Right atrium auricular region (tissue), 2 donors: ENCODE data around the gene PLG. TPM values are rescaled to one million over a fixed set of nuclear protein-coding genes. Genes with fewer than 3 reads are reported as not detected.
"Not testable (repeated sequence)": the region's sequence is repeated elsewhere in the genome, so short reads cannot be mapped to it uniquely, and the experiment has no call there.

Source experiments
- DNase-seq: peaks from one replicate; pipeline ENCODE4 v3.0.0-alpha.2; 2019; ENCODE audit warnings: low spot score
- H3K27ac ChIP-seq, 2 donors: fragments of 200-600 bp; sonication (generic); 1 replicate in 1 of 2; 2 replicates in 1 of 2; pipeline ENCODE4 v1.5.1; 2016 to 2019
- H3K27me3 ChIP-seq, 2 donors: fragments of 200-600 bp; sonication (generic); one replicate each; pipeline versions ENCODE4 v1.5.1 to v1.6.0; 2017 to 2019
- H3K36me3 ChIP-seq: fragments of 200-600 bp; sonication (generic); one replicate; pipeline ENCODE4 v1.5.1; 2016
- H3K4me1 ChIP-seq, 2 donors: fragments of 200-600 bp; sonication (generic); one replicate each; pipeline versions ENCODE4 v1.5.1 to v1.6.0; 2017 to 2019
- H3K4me3 ChIP-seq, 2 donors: fragments of 200-600 bp; sonication (generic); 1 replicate in 1 of 2; 2 replicates in 1 of 2; pipeline ENCODE4 v1.5.1; 2017 to 2019; ENCODE audit warnings: mild to moderate bottlenecking in 1 of 2, moderate library complexity in 1 of 2
- H3K9me3 ChIP-seq, 2 donors: fragments of 200-600 bp; sonication (generic); one replicate each; pipeline ENCODE4 v1.5.1; 2019
- total RNA-seq, 2 donors: library from RNA; depleted of rRNA; stranded (reverse); fragments of >200 nt; gene quantifications; one replicate each; pipeline ENCODE4 v1.1.0, GENCODE V29; 2016
- TF ChIP-seq, protein P1 (sequence below), 2 donors: fragments of 200-600 bp; sonication (generic); IDR thresholded peaks; one replicate each; pipeline ENCODE4 v1.5.1; 2019; ENCODE audit warnings: antibody characterized with exemption in 2 of 2

Gene PLG
- total RNA-seq, 2 donors from 2014 or later = not detected

DNA sequence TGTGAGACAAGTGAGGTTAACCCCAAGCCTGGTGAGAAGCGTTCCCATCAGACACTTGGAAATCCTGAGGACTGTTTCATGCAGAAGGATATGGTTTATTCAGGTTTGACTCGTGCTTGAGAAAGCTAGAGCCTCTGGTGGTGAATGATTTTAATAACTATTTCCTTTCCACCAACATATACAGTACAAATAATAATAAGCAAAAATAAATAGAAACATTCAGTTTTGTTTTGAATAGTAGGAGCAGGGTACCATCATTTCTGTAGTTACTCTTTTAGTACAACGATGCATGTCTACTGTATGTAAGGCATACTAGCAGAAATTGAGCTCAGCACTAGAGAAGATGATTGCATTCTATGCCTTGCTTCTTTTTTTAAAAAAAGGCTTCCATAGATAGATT is 33.5 kb downstream of the PLG start:
- no peaks in the 10 kb centered on the region for H3K27me3 ChIP-seq
- TF ChIP-seq, protein P1, sequence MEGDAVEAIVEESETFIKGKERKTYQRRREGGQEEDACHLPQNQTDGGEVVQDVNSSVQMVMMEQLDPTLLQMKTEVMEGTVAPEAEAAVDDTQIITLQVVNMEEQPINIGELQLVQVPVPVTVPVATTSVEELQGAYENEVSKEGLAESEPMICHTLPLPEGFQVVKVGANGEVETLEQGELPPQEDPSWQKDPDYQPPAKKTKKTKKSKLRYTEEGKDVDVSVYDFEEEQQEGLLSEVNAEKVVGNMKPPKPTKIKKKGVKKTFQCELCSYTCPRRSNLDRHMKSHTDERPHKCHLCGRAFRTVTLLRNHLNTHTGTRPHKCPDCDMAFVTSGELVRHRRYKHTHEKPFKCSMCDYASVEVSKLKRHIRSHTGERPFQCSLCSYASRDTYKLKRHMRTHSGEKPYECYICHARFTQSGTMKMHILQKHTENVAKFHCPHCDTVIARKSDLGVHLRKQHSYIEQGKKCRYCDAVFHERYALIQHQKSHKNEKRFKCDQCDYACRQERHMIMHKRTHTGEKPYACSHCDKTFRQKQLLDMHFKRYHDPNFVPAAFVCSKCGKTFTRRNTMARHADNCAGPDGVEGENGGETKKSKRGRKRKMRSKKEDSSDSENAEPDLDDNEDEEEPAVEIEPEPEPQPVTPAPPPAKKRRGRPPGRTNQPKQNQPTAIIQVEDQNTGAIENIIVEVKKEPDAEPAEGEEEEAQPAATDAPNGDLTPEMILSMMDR (IDR thresholded peaks at IDR 0.05) = no peak

DNA sequence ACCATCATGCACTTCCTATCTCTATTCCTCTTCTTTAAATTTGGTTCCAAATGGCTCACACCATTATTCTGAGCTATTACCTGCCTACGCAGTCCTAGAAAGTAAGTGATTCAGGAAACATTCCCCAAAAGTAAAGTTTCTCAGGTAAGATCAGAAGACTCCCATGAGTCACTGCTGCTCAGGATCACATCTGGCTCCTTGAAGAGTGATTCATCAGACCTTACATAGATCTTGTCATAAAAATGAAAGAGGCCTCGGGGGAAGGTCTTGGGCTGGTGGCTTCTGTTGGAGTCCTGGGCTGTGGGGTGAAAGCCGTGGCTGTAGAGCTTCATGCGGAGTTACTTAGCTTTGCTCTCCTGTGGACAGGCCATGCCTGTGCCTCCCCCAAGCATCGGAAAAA is 35.9 kb downstream of the PLG start:
- Histone ChIP-seq H3K27me3 (no peaks in the 10 kb centered on the region), H3K9me3 (no peaks in the 10 kb centered on the region), H3K27ac (no peak overlapping the region), H3K4me3 (no peak overlapping the region), H3K36me3 (no peaks in the 10 kb centered on the region), H3K4me1 (no peaks in the 10 kb centered on the region)
- DNase-seq = no peak
- TF ChIP-seq, protein P1 (IDR thresholded peaks at IDR 0.05) = no peak

More for the DNA sequence above, 33.5 kb downstream of the PLG start:
- Histone ChIP-seq H3K27ac (no peak overlapping the region), H3K4me1 (no peaks in the 10 kb centered on the region), H3K9me3 (no peaks in the 10 kb centered on the region), H3K4me3 (no peak overlapping the region), H3K36me3 (no peaks in the 10 kb centered on the region)
- DNase-seq = no peak

DNA sequence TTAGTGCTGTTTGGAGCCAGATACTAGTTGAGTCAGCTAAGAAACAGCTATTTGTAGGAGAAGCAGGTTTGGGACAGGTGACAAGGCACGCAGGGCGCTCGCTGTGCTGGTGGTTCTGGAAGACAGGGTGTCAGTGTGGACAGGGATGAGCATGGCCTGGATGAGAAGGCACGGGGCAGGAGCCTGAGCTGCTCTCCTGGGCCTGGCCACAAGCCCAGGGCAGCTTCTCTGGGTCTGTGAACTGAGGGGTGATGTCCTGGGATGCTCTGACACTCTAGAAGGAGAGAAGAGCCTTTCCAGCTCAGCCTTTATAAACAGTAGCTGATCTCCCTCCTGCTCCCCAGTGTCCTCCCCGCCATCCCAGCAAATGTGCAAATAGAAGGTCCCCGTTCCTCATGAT is 37.9 kb downstream of the PLG start:
- DNase-seq = no peak
- no peak overlapping the region for H3K27ac ChIP-seq
- H3K36me3 ChIP-seq = no peaks in the 10 kb centered on the region
- H3K4me3 ChIP-seq = no peak overlapping the region
- no peaks in the 10 kb centered on the region for H3K27me3 ChIP-seq
- no peaks in the 10 kb centered on the region for H3K4me1 ChIP-seq
- TF ChIP-seq, protein P1 (IDR thresholded peaks at IDR 0.05) = no peak
- no peaks in the 10 kb centered on the region for H3K9me3 ChIP-seq

DNA sequence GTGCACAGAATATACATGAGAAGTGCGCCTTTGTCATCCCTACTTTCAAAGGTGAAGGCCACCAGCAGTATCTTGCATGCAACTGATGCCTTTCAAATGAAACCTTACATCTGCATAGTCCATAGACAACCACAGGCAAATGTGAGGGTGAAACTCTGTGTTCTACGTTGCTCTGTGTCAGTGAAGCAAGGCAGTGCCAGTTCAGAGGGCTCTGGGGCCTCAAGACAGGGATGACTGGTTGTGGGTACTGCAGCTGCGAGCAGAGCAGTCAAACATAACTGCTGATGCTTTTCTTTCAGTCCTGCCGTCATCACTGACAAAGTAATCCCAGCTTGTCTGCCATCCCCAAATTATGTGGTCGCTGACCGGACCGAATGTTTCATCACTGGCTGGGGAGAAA is 39.0 kb downstream of the PLG start:
- not testable (repeated sequence) for H3K36me3 ChIP-seq, H3K27me3 ChIP-seq, DNase-seq, H3K4me3 ChIP-seq, H3K27ac ChIP-seq, H3K9me3 ChIP-seq, H3K4me1 ChIP-seq

DNA sequence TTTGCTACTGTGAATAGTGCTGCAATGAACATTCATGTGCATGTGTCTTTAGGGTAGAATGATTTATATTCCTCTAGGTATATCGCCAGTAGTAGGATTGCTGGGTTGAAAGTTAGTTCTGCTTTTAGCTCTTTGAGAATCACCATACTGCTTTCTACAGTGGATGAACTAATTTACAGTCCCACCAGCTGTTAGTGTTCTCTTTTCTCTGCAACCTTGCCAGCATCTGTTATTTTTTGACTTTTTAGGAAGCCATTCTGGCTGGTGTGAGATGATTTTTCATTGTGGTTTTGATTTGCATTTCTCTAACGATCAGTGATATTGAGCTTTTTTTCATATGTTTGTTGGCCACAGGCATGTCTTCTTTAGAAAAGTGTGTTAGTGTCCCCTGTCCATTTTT is 40.0 kb downstream of the PLG start:
- Histone ChIP-seq H3K27ac (no peak overlapping the region), H3K27me3 (no peaks in the 10 kb centered on the region)
- DNase-seq = no peak

DNA sequence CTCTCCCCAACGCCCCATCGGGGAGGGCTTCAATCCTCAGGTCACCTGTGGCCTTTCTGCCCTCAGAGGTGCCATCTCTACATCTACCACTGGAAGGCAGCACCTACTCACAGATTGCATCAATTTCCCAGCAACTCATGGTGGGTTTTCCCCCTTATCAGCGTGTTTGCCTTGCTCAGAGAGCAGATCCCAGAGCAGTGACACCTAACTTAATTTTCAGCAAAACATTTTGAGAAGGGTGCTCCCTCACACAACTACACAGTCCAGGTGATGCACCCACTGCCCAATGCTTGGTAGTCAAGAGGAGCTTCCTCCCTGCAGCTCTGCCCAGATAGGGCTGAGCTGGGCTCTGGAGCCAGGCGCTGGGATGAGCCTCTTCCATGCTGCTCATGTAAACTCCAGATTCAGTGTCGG is 48.2 kb downstream of the PLG start:
- H3K4me3 ChIP-seq = no peak overlapping the region
- TF ChIP-seq, protein P1 (IDR thresholded peaks at IDR 0.05) = no peak
- no peaks in the 10 kb centered on the region for H3K9me3 ChIP-seq
- H3K27me3 ChIP-seq = peaks cover 0 to 4% of the 10 kb centered on the region in 2 donors
- DNase-seq = no peak
- H3K27ac ChIP-seq = no peak overlapping the region
- no peaks in the 10 kb centered on the region for H3K36me3 ChIP-seq
- no peaks in the 10 kb centered on the region for H3K4me1 ChIP-seq

More for the DNA sequence above, 40.0 kb downstream of the PLG start:
- Histone ChIP-seq H3K9me3 (no peaks in the 10 kb centered on the region), H3K4me3 (no peak overlapping the region), H3K4me1 (no peaks in the 10 kb centered on the region), H3K36me3 (no peaks in the 10 kb centered on the region)
- TF ChIP-seq, protein P1 (IDR thresholded peaks at IDR 0.05) = no peak

DNA sequence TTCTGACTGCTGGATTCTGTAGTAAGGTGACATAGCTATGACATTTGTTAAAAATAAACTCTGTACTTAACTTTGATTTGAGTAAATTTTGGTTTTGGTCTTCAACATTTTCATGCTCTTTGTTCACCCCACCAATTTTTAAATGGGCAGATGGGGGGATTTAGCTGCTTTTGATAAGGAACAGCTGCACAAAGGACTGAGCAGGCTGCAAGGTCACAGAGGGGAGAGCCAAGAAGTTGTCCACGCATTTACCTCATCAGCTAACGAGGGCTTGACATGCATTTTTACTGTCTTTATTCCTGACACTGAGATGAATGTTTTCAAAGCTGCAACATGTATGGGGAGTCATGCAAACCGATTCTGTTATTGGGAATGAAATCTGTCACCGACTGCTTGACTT is 51.2 kb downstream of the PLG start:
- H3K36me3 ChIP-seq, H3K27me3 ChIP-seq, H3K27ac ChIP-seq, DNase-seq, H3K9me3 ChIP-seq, H3K4me1 ChIP-seq, H3K4me3 ChIP-seq: not testable (repeated sequence)
